ENCODE results near the gene PDE6B.
A peak's percentile ranks its signal among the peaks of the same experiment; 100 is the strongest.
"Not testable (repeated sequence)": the region's sequence is repeated elsewhere in the genome, so short reads cannot be mapped to it uniquely, and the experiment has no call there.

PDE6B gene

GRCh38 chr4:668219-668618 lies 42.8 kb downstream of the PDE6B start:
- not testable (repeated sequence) for H3K9ac ChIP-seq (ENCODE audit: low read length); H3K36me3 ChIP-seq (ENCODE audit: control insufficient read depth, insufficient read depth, low read length); H3K4me1 ChIP-seq (ENCODE audit: control insufficient read depth, insufficient read depth, low read length); H3K9me3 ChIP-seq (ENCODE audit: control insufficient read depth, low read length); H3K4me3 ChIP-seq (ENCODE audit: low read length); H3K27me3 ChIP-seq (ENCODE audit: control insufficient read depth, insufficient read depth, low read length)

DNA sequence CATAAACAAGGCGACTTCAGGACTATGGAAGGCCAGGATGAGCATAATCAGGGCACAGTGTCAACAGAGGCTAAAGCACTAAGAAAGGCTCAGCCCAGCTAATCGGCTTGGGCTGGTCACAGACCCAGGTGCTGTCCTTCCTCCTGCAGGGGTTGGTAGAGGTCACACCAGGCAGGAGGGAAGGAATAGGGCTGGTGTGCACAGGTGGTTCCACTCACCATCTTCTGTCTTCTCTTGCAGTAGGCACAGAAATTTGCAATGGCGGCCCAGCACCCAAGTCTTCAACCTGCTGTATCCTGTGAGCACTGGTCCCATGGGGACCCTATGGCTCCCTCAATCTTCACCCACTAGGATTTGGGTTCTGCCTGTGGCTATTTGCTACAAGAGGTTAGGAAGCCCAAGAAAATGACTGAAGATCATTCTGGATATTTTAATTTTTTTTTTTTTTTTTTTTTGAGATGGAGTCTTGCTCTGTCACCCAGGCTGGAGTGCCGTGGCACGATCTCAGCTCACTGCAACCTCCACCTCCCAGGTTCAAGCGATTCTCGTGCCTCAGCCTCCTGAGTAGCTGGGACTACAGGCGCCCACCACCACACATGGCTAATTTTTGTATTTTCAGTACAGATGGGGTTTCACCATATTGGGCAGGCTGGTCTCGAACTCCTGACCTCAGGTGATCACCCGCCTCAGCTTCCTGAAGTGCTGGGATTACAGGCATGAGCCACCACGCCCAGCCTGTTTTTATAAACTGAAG lies 44.6 kb downstream of the PDE6B start:
- not testable (repeated sequence) for H3K27me3 ChIP-seq (ENCODE audit: control insufficient read depth, insufficient read depth, low read length); H3K9ac ChIP-seq (ENCODE audit: low read length); H3K36me3 ChIP-seq (ENCODE audit: control insufficient read depth, insufficient read depth, low read length); H3K9me3 ChIP-seq (ENCODE audit: control insufficient read depth, low read length); H3K4me3 ChIP-seq (ENCODE audit: low read length); H3K4me1 ChIP-seq (ENCODE audit: control insufficient read depth, insufficient read depth, low read length)

DNA sequence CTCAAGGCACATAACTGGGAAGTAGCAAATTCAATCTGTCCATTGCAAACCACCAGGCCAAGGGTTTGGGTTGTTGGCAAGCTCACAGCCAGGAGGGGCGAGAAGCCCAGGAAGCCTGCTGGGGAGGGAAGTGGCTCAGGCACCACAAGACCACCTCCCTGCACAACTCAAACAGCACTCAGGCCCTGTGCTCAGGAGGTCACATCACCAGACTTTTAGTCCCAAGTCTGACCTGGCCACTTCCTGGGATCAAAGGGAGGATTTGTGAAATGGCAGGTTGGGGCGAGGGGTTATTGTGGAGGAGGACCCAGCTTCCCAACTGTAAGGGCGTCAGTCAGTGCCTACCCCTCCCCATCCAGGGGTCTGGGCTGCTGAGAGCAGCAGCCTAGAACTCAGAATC lies 46.4 kb downstream of the PDE6B start:
- Histone ChIP-seq H3K36me3 (ENCODE audit: control insufficient read depth, insufficient read depth, low read length) (no peaks in the 10 kb centered on the region), H3K9ac (ENCODE audit: low read length) (no peak overlapping the region), H3K27me3 (ENCODE audit: control insufficient read depth, insufficient read depth, low read length) (no peaks in the 10 kb centered on the region), H3K9me3 (ENCODE audit: control insufficient read depth, low read length) (no peaks in the 10 kb centered on the region), H3K4me1 (ENCODE audit: control insufficient read depth, insufficient read depth, low read length) (peaks cover 23% of the 10 kb centered on the region), H3K4me3 (ENCODE audit: low read length) (no peak overlapping the region)

- Histone ChIP-seq H3K4me1 (ENCODE audit: control insufficient read depth, insufficient read depth, low read length) (peaks cover 37% of the 10 kb centered on the region), H3K9ac (ENCODE audit: low read length) (peak overlapping the region; percentile 79), H3K27me3 (ENCODE audit: control insufficient read depth, insufficient read depth, low read length) (no peaks in the 10 kb centered on the region), H3K9me3 (ENCODE audit: control insufficient read depth, low read length) (no peaks in the 10 kb centered on the region), H3K4me3 (ENCODE audit: low read length) (peak overlapping the region; percentile 60), H3K36me3 (ENCODE audit: control insufficient read depth, insufficient read depth, low read length) (no peaks in the 10 kb centered on the region)
These were observed 48.1 kb downstream of the PDE6B start for GRCh38 chr4:673349-674091.

- Histone ChIP-seq H3K4me1 (ENCODE audit: control insufficient read depth, insufficient read depth, low read length) (peaks cover 40% of the 10 kb centered on the region), H3K4me3 (ENCODE audit: low read length) (peak within 1 kb of the TSS; percentile 89), H3K36me3 (ENCODE audit: control insufficient read depth, insufficient read depth, low read length) (no peaks in the 10 kb centered on the region), H3K9ac (ENCODE audit: low read length) (peak within 1 kb of the TSS; percentile 93), H3K27me3 (ENCODE audit: control insufficient read depth, insufficient read depth, low read length) (no peaks in the 10 kb centered on the region), H3K9me3 (ENCODE audit: control insufficient read depth, low read length) (no peaks in the 10 kb centered on the region)
These were observed 49.0 kb downstream of the PDE6B start, which contains the start of the genes ATP5ME and MYL5 for GRCh38 chr4:674172-675035. Gene ATP5ME, minus strand, starts transcription at chr4:674276. Its CDS starts 29 bp downstream, at chr4:674247. Gene MYL5, plus strand, starts transcription at chr4:674542. Its CDS starts 3,485 bp downstream, at chr4:678027.

GRCh38 chr4:675036-675882 lies 49.9 kb downstream of the PDE6B start:
- Histone ChIP-seq H3K27me3 (ENCODE audit: control insufficient read depth, insufficient read depth, low read length) (no peaks in the 10 kb centered on the region), H3K4me1 (ENCODE audit: control insufficient read depth, insufficient read depth, low read length) (peaks cover 42% of the 10 kb centered on the region), H3K36me3 (ENCODE audit: control insufficient read depth, insufficient read depth, low read length) (no peaks in the 10 kb centered on the region), H3K9me3 (ENCODE audit: control insufficient read depth, low read length) (no peaks in the 10 kb centered on the region), H3K4me3 (ENCODE audit: low read length) (peak overlapping the region; percentile 89), H3K9ac (ENCODE audit: low read length) (peak overlapping the region; percentile 93)

DNA sequence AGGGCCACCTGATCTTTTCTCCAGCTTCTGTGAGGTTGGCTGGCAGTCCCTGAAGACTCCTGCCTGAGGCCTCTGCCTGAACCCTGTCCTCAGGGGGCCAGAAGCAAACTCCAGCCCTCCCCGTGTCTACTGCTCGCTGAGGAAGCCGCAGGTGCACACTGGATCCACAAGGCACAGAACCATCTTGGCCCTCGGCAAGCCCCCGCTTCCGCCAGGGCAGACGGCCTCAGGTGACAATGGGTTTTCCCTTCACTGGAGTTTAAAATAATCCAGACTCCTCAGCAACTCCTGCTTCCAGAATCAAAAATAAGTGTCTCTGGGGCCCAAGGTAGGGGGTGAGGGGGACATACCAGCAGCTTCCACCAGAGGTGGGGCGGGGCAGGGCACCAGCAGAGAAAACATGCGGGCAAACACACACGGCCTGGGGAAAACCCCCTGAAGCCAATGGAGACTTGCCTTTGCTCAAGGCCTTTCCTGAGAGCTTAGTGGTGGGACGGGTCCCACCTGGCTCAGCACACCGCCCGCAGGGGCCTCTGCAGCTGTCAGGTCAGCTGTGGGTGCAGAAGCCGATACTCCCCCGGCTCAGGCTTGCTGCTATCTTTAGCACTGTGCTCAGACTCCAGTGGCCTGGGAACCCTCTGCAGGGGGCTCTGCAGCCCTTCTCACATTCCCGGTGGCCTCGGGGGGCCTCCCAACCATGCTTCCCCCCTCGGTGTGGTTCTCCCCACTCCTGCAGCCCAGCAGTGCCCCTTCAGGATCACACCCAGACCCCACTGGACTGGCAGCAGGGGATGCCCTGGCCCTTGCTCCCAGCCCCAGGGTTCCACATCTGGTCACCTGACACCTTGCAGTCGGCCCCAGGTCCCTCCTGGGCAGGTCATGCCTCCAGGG lies 50.9 kb downstream of the PDE6B start:
- Histone ChIP-seq H3K36me3 (ENCODE audit: control insufficient read depth, insufficient read depth, low read length) (no peaks in the 10 kb centered on the region), H3K9me3 (ENCODE audit: control insufficient read depth, low read length) (no peaks in the 10 kb centered on the region), H3K4me3 (ENCODE audit: low read length) (no peak overlapping the region), H3K9ac (ENCODE audit: low read length) (no peak overlapping the region), H3K4me1 (ENCODE audit: control insufficient read depth, insufficient read depth, low read length) (peaks cover 52% of the 10 kb centered on the region), H3K27me3 (ENCODE audit: control insufficient read depth, insufficient read depth, low read length) (no peaks in the 10 kb centered on the region)

DNA sequence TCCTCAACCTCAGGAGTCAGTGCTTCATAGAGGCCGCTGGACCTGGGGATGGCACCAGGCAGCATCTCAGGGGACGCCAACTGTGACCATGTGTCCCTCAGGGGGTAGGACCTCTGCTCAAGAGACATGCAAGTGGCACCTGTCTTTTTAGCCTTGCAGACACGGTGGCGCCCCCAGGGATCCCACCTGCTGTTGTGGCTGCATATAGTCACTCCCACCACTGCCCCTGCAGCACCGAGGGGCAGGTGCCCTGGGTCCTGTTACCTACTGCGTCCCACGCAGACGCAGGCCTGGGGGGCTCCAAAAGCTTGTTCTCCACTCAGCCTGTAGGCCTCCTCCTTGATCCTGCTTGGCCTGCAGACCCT lies 51.5 kb downstream of the PDE6B start:
- H3K4me1 ChIP-seq (ENCODE audit: control insufficient read depth, insufficient read depth, low read length) = peaks cover 54% of the 10 kb centered on the region
- no peaks in the 10 kb centered on the region for H3K27me3 ChIP-seq (ENCODE audit: control insufficient read depth, insufficient read depth, low read length)
- H3K9ac ChIP-seq (ENCODE audit: low read length) = no peak overlapping the region

DNA sequence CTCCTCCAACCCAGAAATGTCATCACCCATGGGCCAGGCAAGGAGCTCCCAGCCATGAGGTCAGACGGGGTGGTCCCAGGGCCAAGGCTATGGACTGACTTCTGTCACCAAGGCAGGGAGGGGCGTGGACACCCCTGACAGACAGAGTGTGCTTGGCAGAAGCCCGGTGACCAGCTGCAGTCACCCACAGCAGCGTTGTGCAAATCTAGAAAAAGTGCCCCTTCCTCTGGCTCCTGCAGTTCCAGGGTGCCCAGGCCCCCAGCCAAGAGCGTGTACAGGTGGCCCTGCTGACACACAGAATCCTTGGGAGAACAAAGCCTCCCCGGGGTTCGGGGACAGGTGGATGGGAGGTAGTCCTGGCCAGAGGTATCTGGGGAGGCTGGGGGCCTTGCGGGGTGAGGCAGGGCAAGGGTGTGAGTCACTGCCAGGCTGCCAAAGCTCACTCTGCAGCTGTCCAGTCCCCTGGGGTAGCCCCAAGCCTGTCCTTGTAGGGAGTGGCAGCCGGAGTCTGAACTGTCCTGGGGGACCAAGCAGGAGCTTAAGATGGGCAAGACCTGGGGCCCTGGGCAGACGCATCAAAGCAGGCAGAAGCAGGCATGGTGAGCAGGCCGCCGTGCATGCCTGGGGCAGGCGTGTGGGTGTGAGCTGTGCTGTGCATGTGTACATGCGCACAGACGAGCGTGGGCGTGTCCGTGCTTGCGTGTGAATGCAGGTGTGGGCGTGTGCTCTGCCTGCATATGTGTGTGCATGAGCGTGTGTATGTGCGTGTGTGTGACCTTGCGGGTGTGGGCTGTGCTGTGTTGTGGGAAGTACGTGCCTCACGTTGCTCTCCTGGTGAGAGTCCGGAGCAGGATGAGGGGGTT lies 52.3 kb downstream of the PDE6B start:
- no peak overlapping the region for H3K9ac ChIP-seq (ENCODE audit: low read length)
- no peaks in the 10 kb centered on the region for H3K9me3 ChIP-seq (ENCODE audit: control insufficient read depth, low read length)
- peaks cover 62% of the 10 kb centered on the region for H3K4me1 ChIP-seq (ENCODE audit: control insufficient read depth, insufficient read depth, low read length)
- H3K4me3 ChIP-seq (ENCODE audit: low read length) = no peak overlapping the region
- H3K27me3 ChIP-seq (ENCODE audit: control insufficient read depth, insufficient read depth, low read length) = no peaks in the 10 kb centered on the region
- no peaks in the 10 kb centered on the region for H3K36me3 ChIP-seq (ENCODE audit: control insufficient read depth, insufficient read depth, low read length)

More for the DNA sequence above, 51.5 kb downstream of the PDE6B start:
- Histone ChIP-seq H3K4me3 (ENCODE audit: low read length) (no peak overlapping the region), H3K36me3 (ENCODE audit: control insufficient read depth, insufficient read depth, low read length) (no peaks in the 10 kb centered on the region), H3K9me3 (ENCODE audit: control insufficient read depth, low read length) (no peaks in the 10 kb centered on the region)
